ENCODE results near the gene HILPDA. TPM values are rescaled to one million over a fixed set of nuclear protein-coding genes. Genes with fewer than 3 reads are reported as not detected.
A peak's percentile ranks its signal among the peaks of the same experiment; 100 is the strongest.

The HILPDA gene
- total RNA-seq, 1 donor from 2014 or later = 12.4 TPM

GRCh38 chr7:128408709-128409595 lies 46.7 kb upstream of the HILPDA start:
- Mint-ChIP-seq H3K27me3 (ENCODE audit: low read depth, unreplicated experiment) (peaks cover 46% of the 10 kb centered on the region), H3K36me3 (ENCODE audit: low read depth, unreplicated experiment) (no peaks in the 10 kb centered on the region), H3K4me1 (ENCODE audit: low read depth, unreplicated experiment) (peaks cover 5% of the 10 kb centered on the region), H3K9me3 (ENCODE audit: unreplicated experiment) (peaks cover 4% of the 10 kb centered on the region), H3K4me3 (ENCODE audit: unreplicated experiment) (peak overlapping the region; percentile 83), H3K27ac (ENCODE audit: unreplicated experiment) (peak overlapping the region; percentile 14)
- H3K4me3 ChIP-seq (ENCODE audit: insufficient read depth, low read depth, low read length) = peak overlapping the region; percentile 63
- H3K27ac ChIP-seq (ENCODE audit: low read depth, low read length) = no peak overlapping the region
- no peak for TF ChIP-seq CTCF (IDR thresholded peaks at IDR 0.05; ENCODE audit: insufficient read depth, low read depth, low read length)
- TF ChIP-seq EZH2 (IDR thresholded peaks at IDR 0.05; ENCODE audit: insufficient read depth, low read length) = no peak
- peak overlapping the region; percentile 66 for H2AFZ ChIP-seq (ENCODE audit: low read depth, low read length)
- no peak for FAIRE-seq
- peaks cover 6% of the 10 kb centered on the region for H3K27me3 ChIP-seq (ENCODE audit: insufficient read depth, low read length)
- peak overlapping the region; percentile 76 for H3K9ac ChIP-seq (ENCODE audit: low read length)
- no peaks in the 10 kb centered on the region for H3K36me3 ChIP-seq (ENCODE audit: insufficient read depth, low read length)
- peaks cover 29% of the 10 kb centered on the region for H4K20me1 ChIP-seq (ENCODE audit: insufficient read depth, low read length)
- H3K9me3 ChIP-seq (ENCODE audit: insufficient read depth, low read depth, low read length) = no peaks in the 10 kb centered on the region
- H3K4me1 ChIP-seq (ENCODE audit: insufficient read depth, low read length) = peaks cover 28% of the 10 kb centered on the region
- DNase-seq (ENCODE audit: low read depth) = no peak
- H3K79me2 ChIP-seq (ENCODE audit: insufficient read depth, low read length) = peaks cover 16% of the 10 kb centered on the region
- peak overlapping the region; percentile 85 for H3K4me2 ChIP-seq (ENCODE audit: low read length)

DNA sequence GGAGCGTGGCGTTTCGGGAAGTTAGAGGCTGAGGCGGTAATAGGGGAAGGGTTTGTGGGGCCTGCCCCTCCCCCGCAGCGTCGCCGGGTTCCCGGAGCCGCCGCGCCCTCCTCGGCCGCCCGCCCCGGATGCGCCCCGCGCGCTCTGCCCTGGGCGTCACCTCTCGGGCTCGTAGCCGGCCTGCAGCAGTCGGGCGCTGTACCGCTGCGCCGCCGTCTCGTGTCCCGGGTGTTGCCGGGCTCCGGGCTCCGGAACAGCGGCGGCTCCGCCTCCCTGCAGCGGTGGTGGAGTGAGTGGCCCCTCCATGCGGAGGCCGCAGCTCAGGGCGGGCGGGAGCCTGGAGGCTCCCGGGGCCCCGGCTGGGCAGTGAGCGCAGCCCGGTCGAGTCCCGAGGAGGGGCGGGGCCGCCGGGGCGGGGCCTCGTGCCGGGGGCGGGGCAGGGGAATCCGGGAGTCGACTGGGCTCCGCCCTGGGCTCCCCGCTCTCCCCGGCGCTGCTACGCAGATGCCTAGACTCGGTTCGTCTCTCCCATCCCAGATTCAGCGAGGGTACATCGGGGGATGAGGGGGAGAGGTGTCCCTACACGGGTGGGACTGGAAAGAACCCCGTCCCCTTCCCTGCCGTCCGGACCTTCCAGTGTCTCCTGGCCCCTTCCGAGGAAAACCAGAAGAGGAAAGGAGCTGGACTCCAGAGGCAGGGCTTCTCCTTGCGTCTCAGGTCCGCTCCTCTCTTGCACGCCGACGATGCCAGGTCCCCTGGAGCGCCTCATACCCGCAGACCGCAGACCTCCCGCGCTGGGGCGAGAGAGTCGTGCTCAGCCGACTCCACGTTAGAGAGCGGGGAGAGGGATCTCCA lies 45.9 kb upstream of the HILPDA start, which contains the start of gene IMPDH1:
IMPDH1 (minus strand) TSS at position 387 of the 855 bp plus-strand sequence; CDS start at position 306, 81 bp downstream.
- H4K20me1 ChIP-seq (ENCODE audit: insufficient read depth, low read length) = peaks cover 20% of the 10 kb centered on the region
- H3K4me1 ChIP-seq (ENCODE audit: insufficient read depth, low read length) = peaks cover 19% of the 10 kb centered on the region
- peak within 1 kb of the TSS; percentile 58 for H3K27ac ChIP-seq (ENCODE audit: low read depth, low read length)
- H3K9ac ChIP-seq (ENCODE audit: low read length) = peak within 1 kb of the TSS; percentile 76
- peak within 1 kb of the TSS; percentile 63 for H3K4me3 ChIP-seq (ENCODE audit: insufficient read depth, low read depth, low read length)
- no peaks in the 10 kb centered on the region for H3K36me3 ChIP-seq (ENCODE audit: insufficient read depth, low read length)
- H3K9me3 Mint-ChIP-seq (ENCODE audit: unreplicated experiment) = peaks cover 4% of the 10 kb centered on the region
- FAIRE-seq (no peak), DNase-seq (ENCODE audit: low read depth) (peak; percentile 80)
- H3K36me3 Mint-ChIP-seq (ENCODE audit: low read depth, unreplicated experiment) = no peaks in the 10 kb centered on the region
- no peaks in the 10 kb centered on the region for H3K4me1 Mint-ChIP-seq (ENCODE audit: low read depth, unreplicated experiment)
- no peaks in the 10 kb centered on the region for H3K9me3 ChIP-seq (ENCODE audit: insufficient read depth, low read depth, low read length)
- H2AFZ ChIP-seq (ENCODE audit: low read depth, low read length) = peak within 1 kb of the TSS; percentile 98
- peaks cover 7% of the 10 kb centered on the region for H3K27me3 ChIP-seq (ENCODE audit: insufficient read depth, low read length)
- peak within 1 kb of the TSS; percentile 89 for H3K4me3 Mint-ChIP-seq (ENCODE audit: unreplicated experiment)
- peak within 1 kb of the TSS; percentile 85 for H3K4me2 ChIP-seq (ENCODE audit: low read length)
- peaks cover 7% of the 10 kb centered on the region for H3K79me2 ChIP-seq (ENCODE audit: insufficient read depth, low read length)
- H3K27ac Mint-ChIP-seq (ENCODE audit: unreplicated experiment) = peak within 1 kb of the TSS; percentile 92
- TF ChIP-seq CTCF (IDR thresholded peaks at IDR 0.05; ENCODE audit: insufficient read depth, low read depth, low read length) (no peak), EZH2 (IDR thresholded peaks at IDR 0.05; ENCODE audit: insufficient read depth, low read length) (no peak)
- peaks cover 47% of the 10 kb centered on the region for H3K27me3 Mint-ChIP-seq (ENCODE audit: low read depth, unreplicated experiment)
